Keratinocyte (primary cell): Measurements from ENCODE around the gene TRAPPC3L. TPM values are rescaled to one million over a fixed set of nuclear protein-coding genes. Genes with fewer than 3 reads are reported as not detected.

Experiments
- DNase-seq: peaks from one replicate; pipeline ENCODE4 v3.0.0-alpha.2; 2011; ENCODE audit warnings: low read depth, missing footprints, low spot score
- FAIRE-seq: peaks from 2 replicates; lab custom pipeline; 2011; peaks lifted over from hg19 to GRCh38; lab: Jason Lieb, UNC
- H2AFZ ChIP-seq: 2 replicates; pipeline ENCODE4 v1.6.0; 2012; ENCODE audit warnings: low read length, control low read depth, inconsistent platforms; ENCODE audit not compliant: control insufficient read depth
- H3K27ac ChIP-seq: 2 replicates; pipeline ENCODE4 v1.5.1; 2011; ENCODE audit warnings: low read length; ENCODE audit not compliant: control insufficient read depth, insufficient read depth
- H3K27me3 ChIP-seq: 3 replicates; pipeline ENCODE4 v1.6.0; 2011; ENCODE audit warnings: low read length; ENCODE audit not compliant: control insufficient read depth, insufficient read depth; ENCODE audit errors: extremely low read depth
- H3K36me3 ChIP-seq, 2 experiments: 2 replicates in 1 of 2; 3 replicates in 1 of 2; pipeline ENCODE4 v1.5.1; 2011; ENCODE audit warnings: low read length in 2 of 2, mild to moderate bottlenecking in 1 of 2; ENCODE audit not compliant: control insufficient read depth in 2 of 2, insufficient read depth in 2 of 2; ENCODE audit errors: extremely low read depth in 1 of 2
- H3K4me1 ChIP-seq: 3 replicates; pipeline ENCODE4 v1.5.1; 2011; ENCODE audit warnings: low read length; ENCODE audit not compliant: control insufficient read depth, insufficient read depth; ENCODE audit errors: extremely low read depth
- H3K4me2 ChIP-seq: 3 replicates; pipeline ENCODE4 v1.6.0; 2011; ENCODE audit warnings: low read depth, low read length; ENCODE audit not compliant: control insufficient read depth, insufficient read depth; ENCODE audit errors: extremely low read depth
- H3K4me3 ChIP-seq, 3 experiments: fragments of 200-600 bp in 1 of 3; sonication (generic) in 1 of 3; 2 replicates in 2 of 3; 3 replicates in 1 of 3; pipeline ENCODE4 v1.5.1; 2011 to 2016; ENCODE audit warnings: low read length in 3 of 3, mild to moderate bottlenecking in 3 of 3, control low read depth in 2 of 3, inconsistent platforms in 1 of 3, low read depth in 1 of 3, mixed read lengths in 1 of 3, mixed run types in 1 of 3, moderate library complexity in 1 of 3; ENCODE audit not compliant: control insufficient read depth in 2 of 3, insufficient read depth in 2 of 3; ENCODE audit errors: extremely low read depth in 1 of 3
- H3K79me2 ChIP-seq: 2 replicates; pipeline ENCODE4 v1.6.0; 2012; ENCODE audit warnings: low read length; ENCODE audit not compliant: control insufficient read depth, insufficient read depth
- H3K9ac ChIP-seq: 3 replicates; pipeline ENCODE4 v1.6.0; 2011; ENCODE audit warnings: low read length; ENCODE audit not compliant: control insufficient read depth, insufficient read depth; ENCODE audit errors: extremely low read depth
- H3K9me1 ChIP-seq: 3 replicates; pipeline ENCODE4 v1.6.0; 2011; ENCODE audit warnings: low read length; ENCODE audit not compliant: control insufficient read depth, insufficient read depth; ENCODE audit errors: extremely low read depth
- H3K9me3 ChIP-seq: 2 replicates; pipeline ENCODE4 v1.5.1; 2012; ENCODE audit warnings: low read depth, low read length; ENCODE audit not compliant: control insufficient read depth
- H4K20me1 ChIP-seq: 3 replicates; pipeline ENCODE4 v1.6.0; 2011; ENCODE audit warnings: low read length; ENCODE audit not compliant: control insufficient read depth, insufficient read depth; ENCODE audit errors: extremely low read depth
- EZH2 ChIP-seq: IDR thresholded peaks from one replicate; pipeline ENCODE4 v1.6.1; 2012; ENCODE audit warnings: inconsistent platforms, mild to moderate bottlenecking, low read length, moderate library complexity
- dilution Hi-C: fragments of 300-500 bp; cut with MboI; formaldehyde crosslinking; loops from one replicate; pipeline ENCODE4 v1.7.0; 2020; ENCODE audit warnings: low sequenced_read_pairs; ENCODE audit not compliant: extremely low pct_ligation_motif_present
- polyA plus RNA-seq, 5 experiments: library from polyadenylated mRNA; depleted of rRNA in 3 of 5; stranded (reverse) in 3 of 5; stranded (forward) in 1 of 5; unstranded in 1 of 5; fragments of >200 nt; gene quantifications; 1 replicate in 1 of 5; 2 replicates in 3 of 5; 3 replicates in 1 of 5; pipeline versions ENCODE4 v1.2.1 to v1.2.3, GENCODE V29; 2011 to 2012; ENCODE audit warnings: missing spikeins in 2 of 5, low read depth in 1 of 5, low replicate concordance in 1 of 5
- TF ChIP-seq, protein P1 (sequence below), 3 experiments: IDR thresholded peaks in 1 of 3; conservative IDR thresholded peaks in 1 of 3; optimal IDR thresholded peaks in 1 of 3; 2 replicates in 2 of 3; 3 replicates in 1 of 3; pipeline versions ENCODE3 to v1.5.1; 2011; ENCODE audit warnings: low read length in 3 of 3, mild to moderate bottlenecking in 3 of 3, moderate library complexity in 2 of 3, control low read depth in 1 of 3, inconsistent platforms in 1 of 3; ENCODE audit not compliant: insufficient read depth in 2 of 3; ENCODE audit errors: extremely low read depth in 1 of 3

Gene TRAPPC3L
- polyA plus RNA-seq, 1 donor (not counting 4 experiments of a cell fraction or from before 2014, with no cell fraction given): 0.31 TPM

- Histone ChIP-seq H3K36me3 (no peaks in the 10 kb centered on the region), H3K9me1 (no peaks in the 10 kb centered on the region), H3K79me2 (no peaks in the 10 kb centered on the region), H3K27ac (no peak overlapping the region), H3K9ac (no peak overlapping the region), H3K4me1 (peaks cover 12% of the 10 kb centered on the region), H4K20me1 (no peaks in the 10 kb centered on the region), H2AFZ (no peak overlapping the region), H3K9me3 (no peaks in the 10 kb centered on the region), H3K4me2 (no peak overlapping the region), H3K4me3 (no peak overlapping the region), H3K27me3 (no peaks in the 10 kb centered on the region)
- DNase-seq (no peak), FAIRE-seq (no peak)
- TF ChIP-seq, protein P1, sequence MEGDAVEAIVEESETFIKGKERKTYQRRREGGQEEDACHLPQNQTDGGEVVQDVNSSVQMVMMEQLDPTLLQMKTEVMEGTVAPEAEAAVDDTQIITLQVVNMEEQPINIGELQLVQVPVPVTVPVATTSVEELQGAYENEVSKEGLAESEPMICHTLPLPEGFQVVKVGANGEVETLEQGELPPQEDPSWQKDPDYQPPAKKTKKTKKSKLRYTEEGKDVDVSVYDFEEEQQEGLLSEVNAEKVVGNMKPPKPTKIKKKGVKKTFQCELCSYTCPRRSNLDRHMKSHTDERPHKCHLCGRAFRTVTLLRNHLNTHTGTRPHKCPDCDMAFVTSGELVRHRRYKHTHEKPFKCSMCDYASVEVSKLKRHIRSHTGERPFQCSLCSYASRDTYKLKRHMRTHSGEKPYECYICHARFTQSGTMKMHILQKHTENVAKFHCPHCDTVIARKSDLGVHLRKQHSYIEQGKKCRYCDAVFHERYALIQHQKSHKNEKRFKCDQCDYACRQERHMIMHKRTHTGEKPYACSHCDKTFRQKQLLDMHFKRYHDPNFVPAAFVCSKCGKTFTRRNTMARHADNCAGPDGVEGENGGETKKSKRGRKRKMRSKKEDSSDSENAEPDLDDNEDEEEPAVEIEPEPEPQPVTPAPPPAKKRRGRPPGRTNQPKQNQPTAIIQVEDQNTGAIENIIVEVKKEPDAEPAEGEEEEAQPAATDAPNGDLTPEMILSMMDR (optimal IDR thresholded peaks at IDR 0.05 in 1 of 3, IDR thresholded peaks at IDR 0.05 in 1 of 3, conservative IDR thresholded peaks at IDR 0.05 in 1 of 3; ENCODE audit: extremely low read depth in 1 of 3, insufficient read depth in 2 of 3, low read length in 3 of 3): no peak
- no peak for TF ChIP-seq EZH2
- dilution Hi-C loops: no loop called here
Observed at GRCh38 chr6:116524236-116524635, 21.2 kb downstream of the TRAPPC3L start.

DNA sequence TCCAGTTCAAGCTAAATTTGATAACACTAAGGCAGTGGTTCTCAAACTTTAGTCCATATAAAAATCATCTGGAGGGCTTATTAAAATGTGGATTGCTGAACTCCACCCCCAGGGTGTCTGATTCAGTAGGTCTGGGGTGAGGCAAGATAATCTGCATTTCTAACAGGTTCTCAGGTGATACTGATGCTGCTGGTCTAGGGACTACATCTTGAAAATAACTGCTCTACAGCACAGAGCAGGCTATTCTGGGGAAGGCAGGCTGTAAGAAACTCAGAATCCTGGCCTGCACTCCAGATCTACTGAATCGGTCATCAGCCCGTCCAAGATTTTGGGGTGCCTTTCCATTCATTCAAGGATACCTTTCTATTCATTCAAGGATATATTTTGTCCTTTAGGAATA, 22.6 kb downstream of the TRAPPC3L start:
- Histone ChIP-seq H3K4me3 (no peak overlapping the region), H3K9me3 (no peaks in the 10 kb centered on the region), H2AFZ (peak overlapping the region; percentile 58), H3K9me1 (no peaks in the 10 kb centered on the region), H3K36me3 (no peaks in the 10 kb centered on the region), H3K9ac (no peak overlapping the region), H3K27me3 (no peaks in the 10 kb centered on the region), H3K4me2 (no peak overlapping the region), H3K27ac (no peak overlapping the region), H4K20me1 (no peaks in the 10 kb centered on the region), H3K4me1 (peaks cover under 1% of the 10 kb centered on the region), H3K79me2 (no peaks in the 10 kb centered on the region)
- FAIRE-seq (no peak), DNase-seq (no peak)
- dilution Hi-C loops: no loop called here
- no peak for TF ChIP-seq EZH2
- TF ChIP-seq, protein P1 (optimal IDR thresholded peaks at IDR 0.05 in 1 of 3, IDR thresholded peaks at IDR 0.05 in 1 of 3, conservative IDR thresholded peaks at IDR 0.05 in 1 of 3; ENCODE audit: extremely low read depth in 1 of 3, insufficient read depth in 2 of 3, low read length in 3 of 3): no peak
